Calu3 (cell line): ENCODE results near the gene ANK2. TPM values are rescaled to one million over a fixed set of nuclear protein-coding genes. Genes with fewer than 3 reads are reported as not detected.

Experiments used
- BruUV-seq: library from RNA; stranded (reverse); fragments of 400-500 nt; replicated peaks from 2 replicates; lab custom pipeline; 2021; lab: Mats Ljungman, UMichigan
- CTCF ChIA-PET: fragments of 300-600 bp; sonication (Branson Sonifier 250); formaldehyde crosslinking; loops from one replicate; lab custom pipeline; 2022; ENCODE audit warnings: antibody characterized with exemption; lab: Charles Lee
- DNase-seq: peaks from one replicate; pipeline ENCODE4 v3.0.0; 2022
- H3K27ac Mint-ChIP-seq: one replicate; pipeline ENCODE4 v1.8.0; 2022; ENCODE audit warnings: mixed read lengths; ENCODE audit not compliant: unreplicated experiment
- H3K27me3 Mint-ChIP-seq: one replicate; pipeline ENCODE4 v1.8.0; 2022; ENCODE audit warnings: mixed read lengths; ENCODE audit not compliant: unreplicated experiment
- H3K36me3 Mint-ChIP-seq: one replicate; pipeline ENCODE4 v1.8.0; 2022; ENCODE audit warnings: mild to moderate bottlenecking, moderate library complexity, mixed read lengths; ENCODE audit not compliant: insufficient read depth, unreplicated experiment
- H3K4me1 Mint-ChIP-seq: one replicate; pipeline ENCODE4 v1.8.0; 2022; ENCODE audit warnings: mild to moderate bottlenecking, low read depth, mixed read lengths; ENCODE audit not compliant: unreplicated experiment
- H3K4me3 Mint-ChIP-seq: one replicate; pipeline ENCODE4 v1.8.0; 2022; ENCODE audit warnings: mild to moderate bottlenecking, low read depth, moderate library complexity, mixed read lengths; ENCODE audit not compliant: unreplicated experiment
- H3K9me3 Mint-ChIP-seq: one replicate; pipeline ENCODE4 v1.8.0; 2022; ENCODE audit warnings: low read depth, mixed read lengths; ENCODE audit not compliant: unreplicated experiment
- CTCF ChIP-seq: fragments of 200-600 bp; IDR thresholded peaks from one replicate; pipeline ENCODE4 v1.8.0; 2022; ENCODE audit warnings: antibody characterized with exemption; ENCODE audit not compliant: unreplicated experiment
- intact Hi-C: fragments of 100-400 bp; cut with micrococcal nuclease; formaldehyde crosslinking; loops from one replicate; pipeline ENCODE4 v1.10.0; 2022; ENCODE audit not compliant: unreplicated experiment
- total RNA-seq: library from RNA; stranded (reverse); gene quantifications from 2 replicates; pipeline ENCODE4 v1.2.3, GENCODE V29; 2022

Gene ANK2
- total RNA-seq, 1 experiment from 2014 or later, result 4.1 TPM

- CTCF ChIA-PET, result no interaction called here
- H3K27ac Mint-ChIP-seq, result no peak overlapping the region
- TF ChIP-seq CTCF, result no peak
- no peak overlapping the region for H3K4me3 Mint-ChIP-seq
- no TSS peak for BruUV-seq
- no peaks in the 10 kb centered on the region for H3K4me1 Mint-ChIP-seq
- peak; percentile 10 for DNase-seq
- H3K27me3 Mint-ChIP-seq, result no peaks in the 10 kb centered on the region
- no peaks in the 10 kb centered on the region for H3K9me3 Mint-ChIP-seq
- no peaks in the 10 kb centered on the region for H3K36me3 Mint-ChIP-seq
- intact Hi-C loops, result loop anchor here (5.0 kb wide), 5 partner anchors 134 to 674 kb away; partner anchors contain the start of gene CAMK2D
Observed at GRCh38 chr4:113398441-113399143, 349.1 kb downstream of the ANK2 start.

- H3K36me3 Mint-ChIP-seq, result no peaks in the 10 kb centered on the region
- DNase-seq, result no peak
- CTCF ChIA-PET, result no interaction called here
- H3K9me3 Mint-ChIP-seq, result no peaks in the 10 kb centered on the region
- H3K27ac Mint-ChIP-seq, result no peak overlapping the region
- no peak for TF ChIP-seq CTCF
- no peaks in the 10 kb centered on the region for H3K27me3 Mint-ChIP-seq
- intact Hi-C loops, result no loop called here
- BruUV-seq, result no TSS peak
- no peak overlapping the region for H3K4me3 Mint-ChIP-seq
- H3K4me1 Mint-ChIP-seq, result no peaks in the 10 kb centered on the region
Observed at GRCh38 chr4:113404167-113404571, 354.7 kb downstream of the ANK2 start.

- Mint-ChIP-seq H3K4me3 (no peak overlapping the region), H3K9me3 (no peaks in the 10 kb centered on the region), H3K27me3 (no peaks in the 10 kb centered on the region), H3K4me1 (no peaks in the 10 kb centered on the region), H3K27ac (no peak overlapping the region), H3K36me3 (no peaks in the 10 kb centered on the region)
- no TSS peak for BruUV-seq
- intact Hi-C loops, result no loop called here
- CTCF ChIA-PET, result no interaction called here
- no peak for TF ChIP-seq CTCF
- no peak for DNase-seq
Observed at GRCh38 chr4:113404841-113405240, 355.4 kb downstream of the ANK2 start.

- H3K9me3 Mint-ChIP-seq, result no peaks in the 10 kb centered on the region
- H3K27ac Mint-ChIP-seq, result no peak overlapping the region
- no peak overlapping the region for H3K4me3 Mint-ChIP-seq
- BruUV-seq, result no TSS peak
- no peak for TF ChIP-seq CTCF
- no peaks in the 10 kb centered on the region for H3K4me1 Mint-ChIP-seq
- intact Hi-C loops, result no loop called here
- no peaks in the 10 kb centered on the region for H3K27me3 Mint-ChIP-seq
- no peaks in the 10 kb centered on the region for H3K36me3 Mint-ChIP-seq
- DNase-seq, result no peak
- CTCF ChIA-PET, result no interaction called here
Observed at GRCh38 chr4:113405874-113406722, 356.6 kb downstream of the ANK2 start.
